Nephron progenitor cell (in vitro differentiated cells): ENCODE measurements around the gene SPIRE2.
"Not testable (repeated sequence)": the region's sequence is repeated elsewhere in the genome, so short reads cannot be mapped to it uniquely, and the experiment has no call there.

ENCODE experiments used
- DNase-seq: peaks from one replicate; pipeline ENCODE4 v3.0.0; 2021
- H3K27ac Mint-ChIP-seq: 2 replicates; pipeline ENCODE4 v1.8.0; 2021; ENCODE audit warnings: mild to moderate bottlenecking, moderate library complexity, mixed read lengths
- H3K27me3 Mint-ChIP-seq: 2 replicates; pipeline ENCODE4 v1.8.0; 2021; ENCODE audit warnings: mild to moderate bottlenecking, low read depth, mixed read lengths; ENCODE audit not compliant: poor library complexity
- H3K36me3 Mint-ChIP-seq: 2 replicates; pipeline ENCODE4 v1.8.0; 2021; ENCODE audit warnings: low read depth, mixed read lengths
- H3K4me1 Mint-ChIP-seq: 2 replicates; pipeline ENCODE4 v1.8.0; 2021; ENCODE audit warnings: mixed read lengths
- H3K4me3 Mint-ChIP-seq: 2 replicates; pipeline ENCODE4 v1.8.0; 2021; ENCODE audit warnings: mild to moderate bottlenecking, moderate library complexity, mixed read lengths
- H3K9me3 Mint-ChIP-seq: 2 replicates; pipeline ENCODE4 v1.8.0; 2021; ENCODE audit warnings: mild to moderate bottlenecking, moderate library complexity, mixed read lengths
- CTCF ChIP-seq: fragments of 200-600 bp; sonication (generic); IDR thresholded peaks from 2 replicates; pipeline ENCODE4 v1.5.0; 2021; ENCODE audit warnings: antibody characterized with exemption

The SPIRE2 gene

GRCh38 chr16:89912143-89912542 lies 83.9 kb downstream of the SPIRE2 start:
- no peak overlapping the region for H3K4me3 Mint-ChIP-seq
- no peak for DNase-seq
- H3K36me3 Mint-ChIP-seq, result peaks cover 22% of the 10 kb centered on the region
- peaks cover under 1% of the 10 kb centered on the region for H3K9me3 Mint-ChIP-seq
- no peak for TF ChIP-seq CTCF
- peaks cover 11% of the 10 kb centered on the region for H3K4me1 Mint-ChIP-seq
- peaks cover 3% of the 10 kb centered on the region for H3K27me3 Mint-ChIP-seq
- H3K27ac Mint-ChIP-seq, result peak overlapping the region; percentile 88

GRCh38 chr16:89912627-89913026 lies 84.4 kb downstream of the SPIRE2 start:
- no peak overlapping the region for H3K4me3 Mint-ChIP-seq
- H3K9me3 Mint-ChIP-seq, result no peaks in the 10 kb centered on the region
- H3K36me3 Mint-ChIP-seq, result peaks cover 20% of the 10 kb centered on the region
- H3K27me3 Mint-ChIP-seq, result peaks cover 3% of the 10 kb centered on the region
- peaks cover 14% of the 10 kb centered on the region for H3K4me1 Mint-ChIP-seq
- DNase-seq, result no peak
- TF ChIP-seq CTCF, result no peak
- peak overlapping the region; percentile 87 for H3K27ac Mint-ChIP-seq

- H3K4me3 Mint-ChIP-seq, result no peak overlapping the region
- peaks cover 22% of the 10 kb centered on the region for H3K4me1 Mint-ChIP-seq
- H3K27ac Mint-ChIP-seq, result peak overlapping the region; percentile 87
- no peak for TF ChIP-seq CTCF
- peaks cover 3% of the 10 kb centered on the region for H3K27me3 Mint-ChIP-seq
- DNase-seq, result no peak
- peaks cover 19% of the 10 kb centered on the region for H3K36me3 Mint-ChIP-seq
- no peaks in the 10 kb centered on the region for H3K9me3 Mint-ChIP-seq
These were observed 85.4 kb downstream of the SPIRE2 start for GRCh38 chr16:89913408-89914387.

GRCh38 chr16:89914642-89915285 lies 86.5 kb downstream of the SPIRE2 start:
- not testable (repeated sequence) for DNase-seq, H3K9me3 Mint-ChIP-seq, H3K4me3 Mint-ChIP-seq, H3K27me3 Mint-ChIP-seq
- Mint-ChIP-seq H3K27ac (peak overlapping the region; percentile 19), H3K36me3 (peaks cover 13% of the 10 kb centered on the region), H3K4me1 (peaks cover 28% of the 10 kb centered on the region)

- TF ChIP-seq CTCF, result no peak
- peaks cover 7% of the 10 kb centered on the region for H3K36me3 Mint-ChIP-seq
- no peak for DNase-seq
- no peak overlapping the region for H3K27ac Mint-ChIP-seq
- peaks cover 36% of the 10 kb centered on the region for H3K4me1 Mint-ChIP-seq
- H3K27me3 Mint-ChIP-seq, result peaks cover 3% of the 10 kb centered on the region
- H3K9me3 Mint-ChIP-seq, result no peaks in the 10 kb centered on the region
- H3K4me3 Mint-ChIP-seq, result no peak overlapping the region
These were observed 87.3 kb downstream of the SPIRE2 start for GRCh38 chr16:89915303-89916232.
